HG02938 (cell line): Measurements from ENCODE around the gene RLN2.
A peak's percentile ranks its signal among the peaks of the same experiment; 100 is the strongest.
"Not testable (repeated sequence)": the region's sequence is repeated elsewhere in the genome, so short reads cannot be mapped to it uniquely, and the experiment has no call there.

ENCODE experiments used
- ATAC-seq: cut with Tn5 transposase; IDR thresholded peaks from one replicate; pipeline ENCODE4 v1.9.1; 2021; ENCODE audit warnings: mild to moderate bottlenecking, moderate library complexity; ENCODE audit not compliant: unreplicated experiment

The RLN2 gene, protein sequence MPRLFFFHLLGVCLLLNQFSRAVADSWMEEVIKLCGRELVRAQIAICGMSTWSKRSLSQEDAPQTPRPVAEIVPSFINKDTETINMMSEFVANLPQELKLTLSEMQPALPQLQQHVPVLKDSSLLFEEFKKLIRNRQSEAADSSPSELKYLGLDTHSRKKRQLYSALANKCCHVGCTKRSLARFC

DNA sequence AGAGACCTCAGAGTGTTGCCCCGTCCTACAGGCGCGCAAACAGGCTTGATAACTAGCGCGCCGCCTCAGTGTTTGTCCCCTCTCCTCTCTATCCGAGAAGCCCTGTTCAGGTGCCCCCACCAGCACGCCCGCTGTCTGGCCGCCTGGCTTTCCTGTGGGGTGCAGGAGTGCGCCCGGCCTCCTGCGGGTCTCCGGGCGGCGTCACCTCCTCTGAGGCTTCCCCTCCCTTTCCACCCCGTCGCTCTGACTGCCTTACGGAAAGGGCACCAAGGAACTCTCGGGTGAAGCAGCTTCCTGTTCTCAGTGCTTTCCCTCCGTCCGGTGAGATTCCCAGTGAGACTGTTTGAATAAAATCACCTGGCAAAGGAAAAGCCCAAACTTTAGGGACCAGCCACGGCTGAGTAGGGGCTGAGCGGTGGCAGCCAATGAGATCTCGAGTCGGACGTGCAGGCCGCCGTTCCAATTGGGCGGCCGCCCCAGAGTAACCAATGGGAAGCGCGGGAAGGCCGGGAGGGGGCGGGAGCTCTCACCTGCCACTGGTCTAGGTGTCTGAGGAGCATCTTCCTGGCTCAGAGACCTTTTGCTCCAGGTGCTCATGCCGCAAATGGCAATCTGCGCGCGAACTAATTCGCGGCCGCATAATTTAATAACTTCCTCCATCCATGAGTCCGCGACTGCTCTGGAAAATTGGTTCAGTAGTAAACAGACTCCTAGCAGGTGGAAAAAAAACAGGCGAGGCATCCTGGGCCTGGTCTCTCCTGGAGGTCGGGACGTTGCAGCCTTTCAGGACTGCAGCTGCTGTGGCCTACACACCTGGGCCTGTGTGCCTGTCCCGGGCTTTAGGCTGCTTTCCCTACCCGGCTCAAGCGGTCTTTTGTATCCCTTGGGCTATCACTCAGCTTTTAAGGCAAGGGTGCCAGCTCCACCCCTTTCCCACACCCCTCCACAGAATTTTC is at the start of gene RLN2:
Gene RLN2, minus strand, starts transcription at position 877 of the 956 bp plus-strand sequence. Its CDS starts 136 bp downstream, at position 741.
- ATAC-seq = peak; percentile 99

DNA sequence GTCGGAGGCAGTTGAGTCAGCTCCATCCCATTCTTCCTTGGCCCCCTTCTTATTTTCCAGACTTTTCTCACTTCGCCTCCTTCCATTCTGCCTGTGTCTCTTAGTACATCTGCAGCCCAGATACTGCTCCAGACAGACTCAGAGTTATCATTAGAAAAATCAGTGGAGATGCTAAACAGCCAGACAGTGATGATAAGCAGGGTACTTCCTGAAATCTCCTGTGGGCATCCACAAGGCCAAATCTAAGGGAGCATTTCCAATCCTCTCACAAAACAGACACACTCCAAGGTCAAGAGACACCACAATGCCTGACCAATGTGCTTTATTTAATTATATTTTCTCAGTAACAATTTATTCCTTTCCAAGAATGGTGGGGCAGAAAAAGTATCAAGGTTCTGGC is 49.7 kb upstream of the RLN2 start:
- ATAC-seq = no peak

DNA sequence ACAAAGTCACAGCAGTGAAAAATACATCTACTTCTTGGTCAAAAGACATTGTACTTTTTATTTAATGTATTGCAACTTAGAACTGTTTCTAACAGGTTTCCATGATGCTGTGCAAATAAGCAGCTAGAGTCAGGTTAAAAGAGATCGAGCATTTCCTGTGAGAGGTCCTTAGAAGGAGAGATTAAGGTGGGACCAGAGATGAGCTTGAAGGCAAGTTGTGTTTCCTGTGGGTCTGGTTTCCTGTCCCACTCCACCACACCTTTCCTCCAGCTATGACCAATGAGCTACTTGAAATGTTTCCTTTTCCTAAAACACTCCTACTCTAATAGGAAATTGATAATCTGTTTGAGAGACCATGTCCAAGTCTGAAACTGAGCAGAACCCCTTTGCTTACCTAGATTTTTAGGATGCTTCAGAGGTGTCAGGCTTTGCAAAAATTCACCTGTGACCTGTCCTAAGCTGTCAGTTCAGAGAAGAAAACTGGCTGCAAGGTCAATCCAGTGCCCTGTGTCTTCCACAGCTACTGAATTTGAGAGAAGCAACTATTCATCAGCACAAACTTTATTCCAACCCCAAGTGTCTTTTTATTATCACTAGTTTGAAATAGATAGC is 48.2 kb upstream of the RLN2 start:
- no peak for ATAC-seq

DNA sequence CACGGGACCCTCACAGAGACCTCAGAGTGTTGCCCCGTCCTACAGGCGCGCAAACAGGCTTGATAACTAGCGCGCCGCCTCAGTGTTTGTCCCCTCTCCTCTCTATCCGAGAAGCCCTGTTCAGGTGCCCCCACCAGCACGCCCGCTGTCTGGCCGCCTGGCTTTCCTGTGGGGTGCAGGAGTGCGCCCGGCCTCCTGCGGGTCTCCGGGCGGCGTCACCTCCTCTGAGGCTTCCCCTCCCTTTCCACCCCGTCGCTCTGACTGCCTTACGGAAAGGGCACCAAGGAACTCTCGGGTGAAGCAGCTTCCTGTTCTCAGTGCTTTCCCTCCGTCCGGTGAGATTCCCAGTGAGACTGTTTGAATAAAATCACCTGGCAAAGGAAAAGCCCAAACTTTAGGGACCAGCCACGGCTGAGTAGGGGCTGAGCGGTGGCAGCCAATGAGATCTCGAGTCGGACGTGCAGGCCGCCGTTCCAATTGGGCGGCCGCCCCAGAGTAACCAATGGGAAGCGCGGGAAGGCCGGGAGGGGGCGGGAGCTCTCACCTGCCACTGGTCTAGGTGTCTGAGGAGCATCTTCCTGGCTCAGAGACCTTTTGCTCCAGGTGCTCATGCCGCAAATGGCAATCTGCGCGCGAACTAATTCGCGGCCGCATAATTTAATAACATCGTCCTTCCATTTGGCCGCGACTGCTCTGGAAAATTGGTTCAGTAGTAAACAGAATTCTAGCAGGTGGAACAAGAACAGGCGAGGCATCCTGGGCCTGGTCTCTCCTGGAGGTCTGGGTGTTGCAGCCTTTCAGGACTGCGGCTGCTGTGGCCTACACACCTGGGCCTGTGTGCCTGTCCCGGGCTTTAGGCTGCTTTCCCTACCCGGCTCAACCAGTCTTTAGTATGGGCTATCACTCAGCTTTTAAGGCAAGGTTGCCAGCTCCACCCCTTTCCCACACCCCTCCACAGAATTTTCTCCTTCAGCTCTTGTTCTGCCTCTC is 34.8 kb upstream of the RLN2 start, which contains the start of gene RLN1:
Gene RLN1, minus strand, starts transcription at position 885 of the 990 bp plus-strand sequence. Its CDS starts 130 bp downstream, at position 755.
- ATAC-seq = peak; percentile 99

DNA sequence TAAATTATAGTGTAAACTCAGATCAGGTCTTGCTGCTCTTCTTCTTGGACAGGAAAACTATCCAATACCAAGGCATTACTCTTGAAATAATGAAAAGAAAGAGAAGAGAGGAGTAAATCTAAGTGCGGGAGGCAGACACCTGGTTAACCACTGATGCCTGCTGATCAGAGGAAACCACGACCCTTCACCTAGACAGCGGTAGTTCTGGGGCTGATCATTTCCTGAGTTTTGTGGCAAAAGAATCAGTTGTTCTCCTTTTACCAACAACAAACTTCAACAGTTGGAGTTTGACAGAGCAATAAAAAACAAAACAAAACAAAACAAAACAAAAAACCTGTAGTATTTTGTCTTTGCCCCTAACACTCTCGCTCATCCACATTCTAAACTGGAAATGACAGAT is 32.2 kb upstream of the RLN2 start:
- ATAC-seq = no peak

DNA sequence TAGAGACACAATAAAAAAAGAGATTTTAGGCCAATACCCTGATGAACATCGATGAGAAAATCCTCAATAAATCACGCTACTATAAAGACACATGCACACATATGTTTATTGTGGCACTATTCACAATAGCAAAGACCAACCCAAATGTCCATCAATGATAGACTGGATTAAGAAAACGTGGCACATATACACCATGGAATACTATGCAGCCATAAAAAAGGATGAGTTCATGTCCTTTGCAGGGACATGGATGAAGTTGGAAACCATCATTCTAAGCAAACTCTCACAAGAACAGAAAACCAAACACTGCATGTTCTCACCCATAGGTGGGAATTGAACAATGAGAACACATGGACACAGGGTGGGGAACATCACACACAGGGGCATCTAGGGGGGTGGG is 26.8 kb upstream of the RLN2 start:
- ATAC-seq = not testable (repeated sequence)

DNA sequence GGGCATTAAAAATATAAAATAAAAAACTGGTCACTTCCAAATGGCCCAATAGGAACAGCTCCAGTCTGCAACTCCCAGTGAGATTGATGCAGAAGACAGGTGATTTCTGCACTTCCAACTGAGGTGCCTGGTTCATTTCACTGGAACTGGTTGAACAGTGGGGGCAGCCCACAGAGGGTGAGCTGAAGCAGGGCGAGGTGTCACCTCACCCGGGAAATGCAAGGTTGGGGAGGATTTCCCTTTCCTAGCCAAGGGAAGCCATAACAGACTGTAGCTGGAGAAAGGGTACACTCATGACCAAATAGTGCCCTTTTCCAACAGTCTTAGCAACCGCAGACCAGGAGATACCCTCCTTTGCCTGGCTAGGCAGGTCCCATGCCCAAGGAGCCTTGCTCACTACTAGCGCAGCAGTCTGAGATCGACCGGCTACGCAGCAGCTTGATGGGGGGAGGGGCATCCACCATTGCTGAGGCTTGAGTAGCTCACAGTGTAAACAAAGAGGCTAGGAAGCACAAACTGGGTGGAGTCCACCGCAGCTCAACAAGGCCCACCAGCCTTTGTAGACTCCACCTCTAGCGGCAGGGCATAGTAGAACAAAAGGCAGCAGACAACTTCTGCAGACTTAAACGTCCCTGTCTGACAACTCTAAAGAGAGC is 22.5 kb upstream of the RLN2 start:
- no peak for ATAC-seq

DNA sequence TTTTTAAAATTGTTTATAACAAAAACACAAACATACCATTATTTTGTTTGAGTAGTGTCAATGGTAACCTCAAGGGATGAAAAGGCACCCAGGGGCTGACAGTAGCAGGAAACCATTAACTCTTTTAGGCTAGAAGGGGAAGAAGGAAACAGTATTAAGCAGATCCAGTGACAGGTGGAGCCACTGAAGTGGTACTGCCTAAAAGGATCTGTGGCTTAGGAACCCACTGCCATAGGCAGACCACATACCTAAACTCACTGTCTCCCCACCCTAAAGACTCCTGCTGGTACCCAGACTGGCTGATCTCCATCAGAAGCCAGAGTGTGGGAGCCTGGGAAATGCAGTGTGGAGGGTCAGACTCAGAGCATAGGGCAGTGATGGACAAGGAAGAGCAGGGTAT is 21.7 kb upstream of the RLN2 start:
- ATAC-seq = no peak

DNA sequence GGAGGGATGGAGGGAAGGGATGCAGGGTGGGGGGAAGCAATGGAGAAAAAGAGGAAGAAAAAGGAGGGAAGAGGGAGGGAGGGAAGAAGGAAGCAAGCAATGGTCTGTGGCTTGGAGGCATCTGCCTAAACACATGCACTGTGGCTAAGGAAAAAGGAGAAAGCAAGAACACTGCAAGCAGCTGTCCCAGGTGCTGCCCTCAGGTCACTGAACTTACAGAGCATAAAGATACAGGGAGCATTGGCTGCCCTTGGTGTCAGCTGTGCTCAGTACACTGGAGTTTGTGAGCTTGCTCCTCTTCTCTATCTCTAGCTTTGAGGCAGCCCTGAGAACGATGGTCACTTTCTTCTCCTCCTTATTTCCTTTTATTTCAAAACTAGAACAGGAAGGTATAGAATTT is 17.1 kb upstream of the RLN2 start:
- not testable (repeated sequence) for ATAC-seq

DNA sequence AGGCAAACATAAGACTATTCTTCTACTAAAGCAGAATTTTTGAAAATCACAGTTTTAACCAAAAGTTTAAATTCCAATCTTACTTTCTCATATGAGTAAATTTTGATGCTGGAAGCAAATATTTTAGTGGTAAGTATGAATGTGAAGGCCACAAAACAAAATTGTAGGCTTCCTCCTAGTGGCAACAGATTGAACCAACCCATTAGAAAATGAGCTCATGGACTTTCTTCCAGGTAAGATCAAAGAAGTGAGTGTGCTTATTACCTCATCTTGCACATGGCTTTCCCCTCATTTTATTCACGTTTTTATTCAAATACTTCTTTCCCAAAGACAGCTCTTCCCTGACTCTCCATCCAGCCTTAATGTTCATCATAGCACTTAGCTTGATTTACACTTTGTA is 16.5 kb upstream of the RLN2 start:
- ATAC-seq = no peak

DNA sequence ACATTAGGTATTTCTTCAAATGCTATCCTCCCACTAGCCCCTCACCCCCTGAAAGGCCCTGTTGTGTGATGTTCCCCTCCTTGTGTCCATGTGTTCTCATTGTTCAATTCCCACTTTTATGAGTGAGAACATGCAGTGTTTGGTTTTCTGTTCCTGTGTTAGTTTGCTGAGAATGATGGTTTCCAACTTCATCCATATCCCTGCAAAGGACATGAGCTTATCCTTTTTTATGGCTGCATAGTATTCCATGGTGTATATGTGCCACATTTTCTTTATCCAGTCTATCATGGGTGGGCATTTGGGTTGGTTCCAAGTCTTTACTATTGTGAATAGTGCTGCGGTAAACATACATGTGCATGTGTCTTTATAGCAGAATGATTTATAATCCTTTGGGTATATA is 11.9 kb upstream of the RLN2 start:
- ATAC-seq = not testable (repeated sequence)

DNA sequence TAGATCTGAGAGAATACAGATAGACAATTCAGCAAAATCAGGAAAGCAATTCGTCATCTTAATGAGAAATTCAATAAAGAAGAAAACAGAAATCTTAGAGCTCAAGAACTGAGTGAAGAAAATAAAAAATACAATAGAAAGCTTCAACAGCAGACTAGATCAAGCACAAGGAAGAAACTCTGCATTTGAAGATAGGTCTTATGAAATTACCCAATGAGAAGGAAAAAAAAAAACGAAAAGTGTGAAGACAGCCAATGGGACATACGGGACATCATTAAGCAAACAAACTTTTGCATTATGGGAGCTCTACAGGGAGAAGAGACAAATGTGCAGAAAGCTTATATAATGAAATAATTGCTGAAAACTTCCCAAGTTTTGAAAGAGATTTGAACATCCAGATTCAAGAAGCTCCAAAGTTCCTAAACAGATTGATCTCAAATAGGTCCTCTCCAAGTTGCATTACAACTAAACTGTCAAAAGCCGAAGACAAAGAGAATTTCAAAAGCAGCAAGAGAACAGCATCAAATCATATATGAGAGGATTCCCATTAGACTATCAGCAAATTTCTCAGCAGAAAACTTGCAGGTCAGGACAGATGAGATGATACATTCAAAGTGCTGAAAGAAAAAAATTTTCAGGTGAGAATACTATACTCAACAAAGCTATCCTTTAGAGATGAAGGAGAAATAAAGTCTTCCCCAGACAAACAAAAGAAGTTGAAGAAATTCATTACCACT is 10.8 kb upstream of the RLN2 start:
- no peak for ATAC-seq

DNA sequence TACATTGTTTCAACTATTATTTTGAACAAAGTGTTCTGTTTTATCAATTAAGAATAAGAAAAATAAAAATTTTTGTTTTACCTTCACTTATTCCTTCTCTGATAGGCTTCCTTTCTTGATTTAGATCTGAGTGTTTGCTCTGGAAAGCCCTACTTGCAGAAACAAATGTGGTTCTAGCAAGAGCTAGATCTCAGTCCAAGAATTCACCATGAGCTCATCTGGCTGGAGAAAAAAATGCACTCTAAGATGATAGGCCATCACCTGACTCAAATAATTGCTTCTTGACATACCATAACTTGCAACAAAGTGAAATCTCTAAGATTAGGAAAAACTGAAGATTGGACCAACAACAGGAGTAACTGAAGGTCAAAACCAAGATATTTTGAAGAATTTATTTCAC is 6.3 kb upstream of the RLN2 start:
- ATAC-seq = no peak

DNA sequence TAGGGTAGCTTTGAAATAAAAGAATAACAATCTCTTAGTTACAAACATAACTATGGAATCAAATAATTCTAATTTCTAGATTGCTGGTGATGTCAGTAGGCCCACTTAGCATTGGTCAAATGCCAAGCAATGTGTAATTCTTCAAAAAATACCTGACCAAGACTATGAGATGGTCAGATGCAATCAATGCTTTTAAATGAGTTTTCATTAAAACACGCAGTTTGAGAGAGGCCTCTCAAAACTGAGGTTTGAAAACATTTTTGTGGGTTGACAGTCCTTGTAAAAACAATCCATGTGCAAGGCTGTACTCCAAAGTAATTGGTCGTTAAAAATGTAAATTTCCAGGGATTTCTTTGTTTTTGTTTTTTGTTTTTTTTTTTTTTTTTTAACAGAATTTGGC is 1.2 kb upstream of the RLN2 start:
- ATAC-seq = no peak

DNA sequence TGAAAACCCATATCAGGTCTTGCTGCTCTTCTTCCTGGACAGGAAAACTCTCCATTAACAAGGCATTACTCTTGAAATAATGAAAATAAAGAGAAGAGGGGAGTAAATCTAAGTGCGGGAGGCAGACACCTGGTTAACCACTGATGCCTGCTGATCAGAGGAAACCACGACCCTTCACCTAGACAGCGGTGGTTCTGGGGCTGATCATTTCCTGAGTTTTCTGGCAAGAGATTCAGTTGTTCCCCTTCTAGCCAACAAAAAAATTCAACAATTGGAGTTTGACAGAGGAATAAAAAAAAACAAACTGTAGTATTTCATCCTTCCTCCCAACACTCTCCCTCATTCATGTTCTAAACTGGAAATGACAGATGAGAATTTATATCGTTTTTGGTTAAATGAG is 3.0 kb downstream of the RLN2 start:
- no peak for ATAC-seq

DNA sequence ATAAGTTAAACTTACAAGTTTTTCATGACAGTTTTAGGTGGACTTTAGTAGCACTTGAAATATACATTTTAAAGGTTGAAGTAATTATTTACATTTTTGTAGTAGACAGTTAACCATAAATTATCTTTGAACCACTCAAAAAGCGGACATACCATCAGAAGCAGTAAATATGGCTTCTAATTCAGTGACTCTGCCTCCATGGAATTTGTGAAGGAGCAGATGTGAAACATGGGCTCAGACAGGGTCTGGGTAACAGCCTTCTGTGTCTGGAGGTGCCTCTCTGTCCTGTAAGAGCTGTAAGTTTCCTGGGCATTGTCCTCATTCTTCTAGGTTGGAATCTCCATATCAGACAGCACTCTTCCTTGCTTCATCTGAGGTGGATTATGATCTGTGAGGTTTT is 12.4 kb downstream of the RLN2 start:
- ATAC-seq = no peak

DNA sequence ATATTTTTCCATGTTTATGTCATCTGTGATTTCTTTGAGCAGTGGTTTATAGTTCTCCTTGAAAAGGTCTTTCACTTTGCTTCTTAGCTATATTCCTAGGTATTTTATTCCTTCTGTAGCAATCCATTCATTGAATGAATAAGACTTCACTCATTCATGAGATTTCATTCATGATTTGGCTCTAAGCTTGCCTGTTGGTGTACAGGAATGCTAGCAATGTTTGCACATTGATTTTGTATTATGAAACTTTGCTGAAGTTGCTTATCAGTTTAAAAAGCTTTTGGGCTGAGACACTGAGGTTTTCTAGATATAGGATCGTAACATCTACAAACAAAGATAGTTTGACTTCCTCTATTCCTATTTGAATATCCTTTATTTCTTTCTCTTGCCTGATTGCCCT is 15.9 kb downstream of the RLN2 start:
- ATAC-seq = no peak

DNA sequence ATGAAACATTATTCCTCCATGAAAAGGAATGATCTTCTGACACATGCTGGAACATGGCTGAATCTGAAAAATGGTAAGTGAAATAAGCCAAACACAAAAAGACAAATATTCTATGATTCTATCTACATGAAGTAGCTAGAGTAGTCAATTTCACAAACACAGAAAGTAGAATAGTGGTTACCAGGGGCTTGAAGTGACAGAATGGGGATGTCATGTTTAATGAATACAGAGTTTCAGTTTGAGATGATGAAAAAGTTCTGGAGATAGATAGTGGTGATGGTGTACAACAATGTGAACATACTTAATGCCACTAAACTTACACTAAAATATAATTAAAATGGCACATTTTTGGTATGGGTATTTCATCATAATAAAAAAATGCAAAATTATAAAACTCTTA is 18.3 kb downstream of the RLN2 start:
- ATAC-seq = peak; percentile 73

DNA sequence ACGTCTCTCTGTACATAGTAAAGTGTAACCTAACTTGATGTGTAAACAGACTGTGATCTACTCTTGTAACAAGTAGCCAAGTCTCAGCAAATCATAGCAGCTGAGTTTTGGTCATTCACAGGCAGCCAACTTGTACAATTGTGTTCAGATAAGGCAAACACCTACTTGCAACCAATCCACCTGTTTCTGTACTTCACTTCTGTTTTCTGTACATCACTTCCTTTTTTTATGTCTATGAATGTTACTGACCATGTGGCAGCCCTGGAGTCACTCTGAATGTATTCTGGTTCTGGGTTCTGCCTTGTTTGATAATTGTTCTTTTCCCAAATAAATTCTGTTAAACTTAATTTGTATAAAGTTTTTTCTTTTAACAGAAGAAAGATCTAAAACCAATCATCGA is 26.0 kb downstream of the RLN2 start:
- ATAC-seq = peak; percentile 60
